Vein endothelial cell (primary cell): ENCODE results near the gene MIA2. TPM values are rescaled to one million over a fixed set of nuclear protein-coding genes. Genes with fewer than 3 reads are reported as not detected.

Experiments
- total RNA-seq: library from RNA; depleted of rRNA; stranded (reverse); fragments of >200 nt; gene quantifications from 2 replicates; pipeline ENCODE4 v1.2.3, GENCODE V29; 2012

Gene MIA2, protein sequence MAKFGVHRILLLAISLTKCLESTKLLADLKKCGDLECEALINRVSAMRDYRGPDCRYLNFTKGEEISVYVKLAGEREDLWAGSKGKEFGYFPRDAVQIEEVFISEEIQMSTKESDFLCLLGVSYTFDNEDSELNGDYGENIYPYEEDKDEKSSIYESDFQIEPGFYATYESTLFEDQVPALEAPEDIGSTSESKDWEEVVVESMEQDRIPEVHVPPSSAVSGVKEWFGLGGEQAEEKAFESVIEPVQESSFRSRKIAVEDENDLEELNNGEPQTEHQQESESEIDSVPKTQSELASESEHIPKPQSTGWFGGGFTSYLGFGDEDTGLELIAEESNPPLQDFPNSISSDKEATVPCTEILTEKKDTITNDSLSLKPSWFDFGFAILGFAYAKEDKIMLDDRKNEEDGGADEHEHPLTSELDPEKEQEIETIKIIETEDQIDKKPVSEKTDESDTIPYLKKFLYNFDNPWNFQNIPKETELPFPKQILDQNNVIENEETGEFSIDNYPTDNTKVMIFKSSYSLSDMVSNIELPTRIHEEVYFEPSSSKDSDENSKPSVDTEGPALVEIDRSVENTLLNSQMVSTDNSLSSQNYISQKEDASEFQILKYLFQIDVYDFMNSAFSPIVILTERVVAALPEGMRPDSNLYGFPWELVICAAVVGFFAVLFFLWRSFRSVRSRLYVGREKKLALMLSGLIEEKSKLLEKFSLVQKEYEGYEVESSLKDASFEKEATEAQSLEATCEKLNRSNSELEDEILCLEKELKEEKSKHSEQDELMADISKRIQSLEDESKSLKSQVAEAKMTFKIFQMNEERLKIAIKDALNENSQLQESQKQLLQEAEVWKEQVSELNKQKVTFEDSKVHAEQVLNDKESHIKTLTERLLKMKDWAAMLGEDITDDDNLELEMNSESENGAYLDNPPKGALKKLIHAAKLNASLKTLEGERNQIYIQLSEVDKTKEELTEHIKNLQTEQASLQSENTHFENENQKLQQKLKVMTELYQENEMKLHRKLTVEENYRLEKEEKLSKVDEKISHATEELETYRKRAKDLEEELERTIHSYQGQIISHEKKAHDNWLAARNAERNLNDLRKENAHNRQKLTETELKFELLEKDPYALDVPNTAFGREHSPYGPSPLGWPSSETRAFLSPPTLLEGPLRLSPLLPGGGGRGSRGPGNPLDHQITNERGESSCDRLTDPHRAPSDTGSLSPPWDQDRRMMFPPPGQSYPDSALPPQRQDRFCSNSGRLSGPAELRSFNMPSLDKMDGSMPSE (N-terminal part only)
- 17.3 and 19.1 TPM in 2 replicates for total RNA-seq

GRCh38 chr14:39233680-39234326 lies at the start of gene MIA2:
MIA2 (plus strand) TSS chr14:39233915; CDS start chr14:39234115, 200 bp downstream.

DNA sequence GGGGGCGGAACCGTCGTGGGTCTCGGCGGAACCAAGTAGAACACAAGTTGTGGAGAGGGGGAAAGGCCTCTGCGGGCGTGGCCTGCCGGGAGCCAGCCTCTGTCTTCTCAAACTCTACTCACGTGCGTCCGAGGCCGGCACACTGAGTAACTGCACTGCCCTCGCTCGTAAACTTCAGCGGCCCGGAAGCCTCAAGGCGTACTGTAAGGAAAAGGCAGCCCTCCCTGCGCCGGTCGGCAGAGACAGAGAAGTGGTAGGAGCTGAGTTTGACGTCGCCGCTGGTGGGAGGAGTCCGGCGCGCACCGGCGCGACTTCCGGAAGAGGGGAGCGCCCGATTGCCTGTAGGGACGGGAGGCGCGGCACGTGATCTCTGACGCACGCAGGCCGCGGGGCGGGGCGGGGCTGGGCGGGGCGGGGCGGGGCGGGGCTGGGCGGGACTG lies 198.5 kb downstream of the MIA2 start, which contains the start of gene FBXO33:
Gene FBXO33 (minus strand): TSS at position 255 of the 440 bp plus-strand sequence. CDS start 271 bp downstream, outside the sequence.

Other genes starting within 250 kb of the MIA2 start
- gene SEC23A, start 130.7 kb upstream of the MIA2 start, total RNA-seq = 264 and 303 TPM in 2 replicates
- 19.1 and 22.5 TPM in 2 replicates for gene GEMIN2, start 119.6 kb upstream of the MIA2 start, total RNA-seq
- gene TRAPPC6B, start 63.6 kb upstream of the MIA2 start, total RNA-seq = 20.3 and 29.6 TPM in 2 replicates
- 16.0 and 23.6 TPM in 2 replicates for gene PNN, start 58.7 kb upstream of the MIA2 start, total RNA-seq
- gene FBXO33, start 198.5 kb downstream of the MIA2 start, total RNA-seq = 11.1 and 13.2 TPM in 2 replicates